Measurements from ENCODE around the gene SLC16A7.

SLC16A7 gene

GRCh38 chr12:59626382-59626781 is 30.6 kb downstream of the SLC16A7 start:
- no peak for DNase-seq

DNA sequence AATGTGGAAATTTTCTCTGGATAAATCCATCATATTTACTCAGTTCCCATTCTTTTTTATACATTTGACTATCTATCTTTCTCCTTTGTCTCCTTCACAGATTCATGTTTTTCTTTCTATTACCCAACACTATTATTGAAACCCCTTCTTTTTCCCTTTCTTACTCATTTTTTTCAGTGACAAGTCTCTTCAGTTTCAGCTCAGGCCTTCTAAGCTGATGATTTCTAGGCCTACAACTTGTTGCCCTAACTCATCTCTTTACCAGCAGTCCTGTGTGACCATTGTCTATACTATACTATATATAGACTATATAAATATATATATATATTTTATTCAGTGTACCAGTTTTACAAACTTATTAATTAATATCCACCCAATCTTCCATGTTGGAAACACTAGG is 31.8 kb downstream of the SLC16A7 start:
- no peak for DNase-seq

- no peak for DNase-seq
Observed at GRCh38 chr12:59629890-59630289, 34.1 kb downstream of the SLC16A7 start.

DNA sequence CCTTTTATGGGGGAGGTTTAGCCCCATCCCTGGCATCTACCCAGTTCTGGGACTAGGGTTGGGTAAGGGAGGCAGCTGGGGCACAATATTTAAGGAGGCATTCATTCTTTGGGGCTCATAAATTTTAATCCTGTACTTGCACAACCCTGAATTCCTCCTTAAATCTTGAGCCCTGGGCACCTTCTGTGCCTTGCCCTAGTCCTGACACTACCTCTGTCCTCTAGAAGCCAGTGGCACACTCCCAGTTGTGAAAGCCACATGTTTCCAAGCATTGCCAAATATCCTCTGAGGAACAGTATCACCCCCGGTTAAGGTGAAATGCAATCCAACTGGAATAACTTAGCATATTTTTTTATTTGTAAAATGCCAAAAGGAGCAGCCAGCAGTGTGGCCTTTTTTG is 36.6 kb downstream of the SLC16A7 start:
- no peak for DNase-seq

DNA sequence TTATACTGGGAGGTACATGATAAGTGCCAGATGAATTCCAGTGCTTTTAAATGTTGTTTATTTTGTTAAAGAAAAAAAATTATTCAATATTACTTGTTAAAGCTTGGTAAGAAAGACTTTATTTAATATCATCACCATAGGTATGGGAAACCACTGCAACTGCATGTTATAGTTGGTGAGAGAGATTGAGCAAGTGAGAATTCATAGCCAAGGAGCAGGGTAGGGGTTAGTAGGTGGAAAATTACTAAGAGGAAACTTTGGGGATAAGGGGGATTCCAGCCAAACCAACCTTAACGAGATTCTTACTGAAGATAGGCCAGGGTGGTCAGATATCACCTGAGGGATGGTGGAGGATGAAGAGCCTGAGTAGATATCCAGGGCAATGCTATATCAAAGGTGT is 38.4 kb downstream of the SLC16A7 start:
- no peak for DNase-seq

- no peak for DNase-seq
Observed at GRCh38 chr12:59636945-59637691, 41.3 kb downstream of the SLC16A7 start.

DNA sequence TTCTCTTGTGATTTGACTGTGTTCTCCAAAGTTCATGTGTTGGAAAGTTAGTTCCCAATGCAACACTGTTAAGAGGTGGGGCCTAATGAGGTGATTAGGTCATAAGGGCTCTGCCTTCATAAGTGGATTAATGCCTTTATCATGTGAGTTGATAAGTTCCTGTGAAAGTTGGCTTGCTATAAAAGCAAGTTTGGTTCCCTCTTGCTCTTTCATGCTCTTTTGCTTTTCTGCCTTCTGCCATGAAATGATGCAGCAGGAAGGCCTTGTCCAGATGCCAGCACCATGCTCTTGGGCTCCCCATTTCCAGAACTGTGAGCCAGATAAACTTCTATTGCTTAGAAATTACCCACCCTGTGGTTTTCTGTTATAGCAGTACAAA is 41.9 kb downstream of the SLC16A7 start:
- no peak for DNase-seq

- no peak for DNase-seq
Observed at GRCh38 chr12:59643550-59643949, 47.7 kb downstream of the SLC16A7 start.

- DNase-seq: no peak
Observed at GRCh38 chr12:59645242-59645641, 49.4 kb downstream of the SLC16A7 start.

GRCh38 chr12:59646636-59647035 is 50.8 kb downstream of the SLC16A7 start:
- no peak for DNase-seq

DNA sequence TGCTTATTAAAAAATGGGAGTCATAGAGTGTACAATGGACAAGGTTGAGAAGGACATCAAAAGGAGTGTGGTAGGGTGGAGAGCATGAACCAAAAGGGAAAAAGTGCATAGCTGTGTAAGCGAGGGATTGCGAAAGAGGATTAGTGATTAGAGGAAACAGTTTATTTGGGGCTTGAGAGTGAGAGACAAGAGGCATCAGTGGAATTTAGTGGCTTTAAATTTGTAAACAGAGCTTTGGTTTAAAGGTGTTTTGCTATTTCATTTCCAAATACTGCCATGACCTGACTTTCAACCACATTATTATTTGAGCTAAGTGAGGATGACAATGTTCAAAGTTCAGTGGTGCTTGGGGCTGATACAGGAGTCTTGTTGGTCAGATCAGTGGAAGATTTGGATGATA is 53.4 kb downstream of the SLC16A7 start:
- DNase-seq: no peak

DNA sequence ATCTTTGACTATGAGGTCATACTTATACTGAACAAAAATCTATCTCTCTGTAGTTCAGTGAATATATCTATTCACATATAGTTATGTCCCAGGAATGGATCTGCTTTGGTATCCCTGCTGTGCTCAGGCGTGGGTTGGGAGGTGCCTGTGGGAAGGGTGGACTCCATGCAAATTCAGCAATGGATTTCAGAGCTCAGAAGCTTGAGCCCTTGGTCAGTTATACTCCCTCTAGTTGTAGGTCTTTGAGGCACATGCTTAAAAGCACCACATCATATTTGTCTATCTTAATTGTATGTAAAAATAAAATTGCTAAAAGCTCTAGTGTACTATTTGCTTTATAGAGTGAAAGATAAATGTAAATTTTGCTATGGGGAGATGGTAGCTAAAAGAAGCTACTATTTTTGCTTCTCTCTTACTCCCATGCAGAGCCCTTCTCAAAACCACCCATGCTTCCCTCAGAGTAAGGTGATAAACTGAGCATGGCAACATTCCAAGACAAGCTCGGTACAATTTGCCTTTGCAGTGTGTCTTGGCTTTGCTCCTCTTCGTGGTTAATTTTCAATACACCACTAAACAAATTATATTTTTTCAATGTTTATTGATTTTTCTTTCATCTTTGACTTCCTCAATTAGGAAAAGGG is 54.9 kb downstream of the SLC16A7 start:
- DNase-seq: no peak

DNA sequence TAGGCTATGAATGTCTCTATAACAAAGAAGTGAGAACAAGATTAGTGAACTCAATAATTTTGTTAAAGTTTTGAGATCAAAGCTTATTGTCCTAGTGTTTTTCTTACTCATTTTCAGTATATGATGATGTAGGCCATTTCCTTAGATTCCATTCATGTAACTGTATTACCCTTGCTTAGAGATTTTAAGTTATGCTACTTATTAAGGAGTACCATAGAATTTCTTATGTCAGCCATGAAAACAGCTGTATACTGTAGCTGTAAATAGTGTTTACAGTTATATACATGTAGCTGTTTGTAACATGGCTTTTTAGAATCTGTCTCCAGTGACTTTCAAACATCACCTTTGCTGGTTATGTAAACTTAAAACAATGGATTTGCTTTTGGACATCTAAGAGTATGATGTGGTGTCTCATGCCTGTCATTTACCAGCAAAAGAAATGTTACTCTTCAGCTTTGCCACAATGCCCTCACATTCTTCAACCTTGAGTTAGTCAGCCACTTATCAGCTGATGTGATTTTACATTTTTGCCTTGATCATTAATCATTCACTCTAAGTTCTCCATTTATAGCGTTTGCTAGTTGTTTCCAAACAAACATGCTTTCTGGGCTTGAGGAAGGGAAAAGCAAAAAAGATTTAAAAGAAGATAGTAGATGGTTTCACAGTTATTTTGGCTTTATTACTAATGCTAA is 55.5 kb downstream of the SLC16A7 start:
- no peak for DNase-seq

- no peak for DNase-seq
Observed at GRCh38 chr12:59652130-59652529, 56.3 kb downstream of the SLC16A7 start.

- no peak for DNase-seq
Observed at GRCh38 chr12:59654061-59654460, 58.2 kb downstream of the SLC16A7 start.

- DNase-seq: no peak
Observed at GRCh38 chr12:59657266-59657665, 61.4 kb downstream of the SLC16A7 start.

GRCh38 chr12:59657711-59658110 is 61.9 kb downstream of the SLC16A7 start:
- DNase-seq: no peak

DNA sequence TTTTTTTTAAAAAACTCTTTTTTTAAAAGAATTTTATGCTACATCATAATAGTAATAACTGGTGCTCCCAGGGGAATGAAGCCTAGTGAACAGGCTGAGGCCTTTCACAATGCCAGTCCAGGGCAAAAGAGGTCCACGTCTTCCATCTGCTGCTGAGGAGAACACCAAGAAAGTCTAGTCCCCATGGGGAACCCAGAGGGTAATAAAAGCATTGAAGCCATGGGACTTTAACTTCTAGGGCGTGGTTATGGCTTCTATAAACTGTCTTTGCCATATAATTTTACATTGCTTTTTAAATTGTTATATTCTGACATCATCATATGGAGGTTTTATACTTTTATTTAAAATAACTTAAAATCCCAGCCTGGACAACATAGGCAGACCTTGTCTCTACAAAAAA is 64.3 kb downstream of the SLC16A7 start:
- no peak for DNase-seq

DNA sequence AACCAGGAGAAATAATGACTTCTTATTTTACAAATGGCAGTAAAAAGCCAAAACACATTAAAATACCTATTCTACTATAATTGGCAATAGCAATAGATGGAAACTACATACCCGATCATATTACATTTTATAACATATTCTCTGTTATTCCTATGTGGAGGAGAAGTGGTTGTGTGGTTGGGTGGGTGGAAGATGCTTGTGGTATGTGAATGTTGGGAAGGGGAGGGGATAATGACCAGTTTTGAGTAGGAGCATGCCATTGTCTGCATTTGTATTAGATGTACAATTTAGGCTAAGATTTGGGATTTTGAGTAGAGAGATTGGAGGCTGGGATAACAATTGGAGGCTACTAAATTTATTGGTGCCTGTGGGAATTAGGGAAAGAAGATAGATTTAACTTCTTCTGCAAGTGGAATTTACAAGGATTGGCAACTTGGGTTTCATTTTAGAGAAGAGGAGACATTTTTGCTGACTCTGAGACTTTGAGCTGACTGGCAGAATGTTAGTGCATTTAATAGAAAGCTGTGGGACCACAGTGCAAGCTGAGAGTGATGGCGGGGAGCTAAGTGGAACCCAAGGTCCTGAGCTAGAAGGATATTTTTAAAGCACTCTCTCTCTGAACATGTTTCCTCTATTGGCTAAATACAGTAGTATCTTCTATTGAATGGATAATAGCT is 65.2 kb downstream of the SLC16A7 start:
- no peak for DNase-seq

DNA sequence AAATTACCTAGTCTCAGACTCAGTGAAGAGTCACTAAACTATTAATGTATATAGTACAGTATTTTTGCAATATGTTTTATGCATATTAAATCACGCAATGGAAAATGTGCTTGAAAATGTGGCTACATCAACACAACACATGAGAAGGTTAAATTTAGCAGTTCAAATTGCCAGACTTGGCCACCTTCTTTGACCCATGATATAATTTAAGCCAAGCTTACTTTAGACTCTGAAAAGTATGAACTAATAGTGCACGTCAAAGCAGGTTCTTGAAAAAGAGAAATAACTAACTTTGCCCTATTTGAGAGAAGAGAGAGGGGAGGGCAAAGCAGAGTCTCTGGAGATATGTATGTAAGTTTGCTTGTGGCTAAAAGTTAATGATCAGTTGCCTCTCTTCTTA is 68.7 kb downstream of the SLC16A7 start:
- DNase-seq: no peak

GRCh38 chr12:59665701-59666100 is 69.9 kb downstream of the SLC16A7 start:
- no peak for DNase-seq

GRCh38 chr12:59668674-59669073 is 72.8 kb downstream of the SLC16A7 start:
- no peak for DNase-seq

DNA sequence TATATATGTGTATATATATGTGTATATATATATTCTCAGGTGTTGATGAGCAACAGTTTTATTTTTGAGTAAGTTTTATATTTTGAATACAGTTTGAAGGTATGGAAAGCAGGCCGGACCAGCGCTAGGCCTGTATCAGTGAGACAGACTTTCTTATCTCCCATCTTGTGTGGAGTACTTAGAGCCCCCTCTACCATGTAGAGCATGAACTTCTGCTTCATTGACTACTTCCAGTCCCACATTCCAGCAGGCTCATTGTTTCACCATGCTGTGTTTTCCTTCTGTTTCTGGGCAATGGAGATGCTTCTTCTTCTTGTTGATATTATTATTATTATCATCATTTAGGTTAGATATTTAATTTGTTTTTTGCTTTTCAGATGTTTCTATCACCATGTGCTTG is 76.4 kb downstream of the SLC16A7 start:
- no peak for DNase-seq

DNA sequence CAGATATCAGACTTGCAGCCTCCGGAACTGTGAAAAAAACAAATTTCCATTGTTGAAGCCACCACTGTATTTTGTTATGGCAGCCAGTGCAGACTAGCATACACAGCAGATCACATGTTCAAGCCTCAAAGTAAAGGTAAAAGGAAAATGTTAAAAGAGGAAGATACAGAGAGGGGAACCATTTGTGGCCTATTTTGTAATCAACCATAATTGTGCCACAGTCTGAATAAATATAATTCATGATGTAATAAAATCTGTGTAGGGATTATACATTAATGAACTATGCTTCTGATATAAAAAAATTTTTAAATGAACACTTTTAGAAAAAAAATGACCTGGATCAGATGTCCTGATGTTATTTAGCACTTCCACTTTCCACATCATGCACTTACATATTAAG is 79.6 kb downstream of the SLC16A7 start:
- no peak for DNase-seq
